TTC549 (cell line): ENCODE measurements around the gene ACOT7.

Experiments
- FAIRE-seq: peaks from 2 replicates; lab custom pipeline; 2012; peaks lifted over from hg19 to GRCh38; lab: Jason Lieb, UNC

Gene ACOT7

GRCh38 chr1:6282577-6283270 lies 110.8 kb downstream of the ACOT7 start:
- no peak for FAIRE-seq

- no peak for FAIRE-seq
Observed at GRCh38 chr1:6281511-6282402, 111.8 kb downstream of the ACOT7 start.

- no peak for FAIRE-seq
Observed at GRCh38 chr1:6280761-6281451, 112.7 kb downstream of the ACOT7 start.

GRCh38 chr1:6279613-6280383 lies 113.8 kb downstream of the ACOT7 start:
- no peak for FAIRE-seq

GRCh38 chr1:6279066-6279465 lies 114.5 kb downstream of the ACOT7 start:
- no peak for FAIRE-seq

GRCh38 chr1:6278263-6278662 lies 115.3 kb downstream of the ACOT7 start:
- no peak for FAIRE-seq

- FAIRE-seq = no peak
Observed at GRCh38 chr1:6276811-6277555, 116.6 kb downstream of the ACOT7 start.

- FAIRE-seq = no peak
Observed at GRCh38 chr1:6275826-6276782, 117.5 kb downstream of the ACOT7 start.

- no peak for FAIRE-seq
Observed at GRCh38 chr1:6274622-6275139, 118.9 kb downstream of the ACOT7 start.

GRCh38 chr1:6274102-6274501 lies 119.5 kb downstream of the ACOT7 start:
- FAIRE-seq = no peak

- FAIRE-seq = no peak
Observed at GRCh38 chr1:6273380-6273891, 120.1 kb downstream of the ACOT7 start.

- FAIRE-seq = no peak
Observed at GRCh38 chr1:6272868-6273267, 120.7 kb downstream of the ACOT7 start.

GRCh38 chr1:6272452-6272851 lies 121.1 kb downstream of the ACOT7 start:
- no peak for FAIRE-seq

GRCh38 chr1:6271554-6271953 lies 122.0 kb downstream of the ACOT7 start:
- FAIRE-seq = no peak

- FAIRE-seq = no peak
Observed at GRCh38 chr1:6271006-6271405, 122.6 kb downstream of the ACOT7 start.

- no peak for FAIRE-seq
Observed at GRCh38 chr1:6270401-6270800, 123.2 kb downstream of the ACOT7 start.

- FAIRE-seq = no peak
Observed at GRCh38 chr1:6269720-6270400, 123.7 kb downstream of the ACOT7 start.

GRCh38 chr1:6269296-6269695 lies 124.3 kb downstream of the ACOT7 start:
- no peak for FAIRE-seq

GRCh38 chr1:6268415-6268814 lies 125.2 kb downstream of the ACOT7 start:
- FAIRE-seq = no peak
